COLO829 (cell line): ENCODE measurements around the gene MT1X.

Experiments
- DNase-seq: peaks from one replicate; pipeline ENCODE4 v3.0.0; 2012; ENCODE audit warnings: low spot score

Gene MT1X

GRCh38 chr16:56679078-56679730 is 3.1 kb upstream of the MT1X start:
- no peak for DNase-seq

GRCh38 chr16:56679818-56680217 is 2.5 kb upstream of the MT1X start:
- no peak for DNase-seq

- no peak for DNase-seq
Observed at GRCh38 chr16:56682703-56683397, 580 bp downstream of the MT1X start.

- DNase-seq = no peak
Observed at GRCh38 chr16:56683424-56684172, 1.3 kb downstream of the MT1X start.

- no peak for DNase-seq
Observed at GRCh38 chr16:56684256-56684925, 2.1 kb downstream of the MT1X start.

- no peak for DNase-seq
Observed at GRCh38 chr16:56684926-56685590, 2.8 kb downstream of the MT1X start.

GRCh38 chr16:56686758-56687157 is 4.5 kb downstream of the MT1X start:
- no peak for DNase-seq

- no peak for DNase-seq
Observed at GRCh38 chr16:56688762-56689161, 6.5 kb downstream of the MT1X start.

- DNase-seq = no peak
Observed at GRCh38 chr16:56689171-56689570, 6.9 kb downstream of the MT1X start.

GRCh38 chr16:56690420-56691122 is 8.3 kb downstream of the MT1X start:
- no peak for DNase-seq

GRCh38 chr16:56691885-56692284 is 9.6 kb downstream of the MT1X start:
- peak; percentile 42 for DNase-seq

- DNase-seq = no peak
Observed at GRCh38 chr16:56695246-56695645, 13.0 kb downstream of the MT1X start.

- DNase-seq = no peak
Observed at GRCh38 chr16:56697456-56698155, 15.3 kb downstream of the MT1X start.

GRCh38 chr16:56700195-56700594 is 17.9 kb downstream of the MT1X start:
- DNase-seq = no peak

- no peak for DNase-seq
Observed at GRCh38 chr16:56700631-56701030, 18.4 kb downstream of the MT1X start.

GRCh38 chr16:56701534-56701933 is 19.3 kb downstream of the MT1X start:
- no peak for DNase-seq

GRCh38 chr16:56702836-56703235 is 20.6 kb downstream of the MT1X start:
- DNase-seq = no peak

- no peak for DNase-seq
Observed at GRCh38 chr16:56708525-56709442, 26.5 kb downstream of the MT1X start.

- no peak for DNase-seq
Observed at GRCh38 chr16:56709443-56710040, 27.3 kb downstream of the MT1X start.
